ENCODE data around the gene CDH13. TPM values are rescaled to one million over a fixed set of nuclear protein-coding genes. Genes with fewer than 3 reads are reported as not detected.

The CDH13 gene
- polyA plus RNA-seq, 1 donor from 2014 or later: 3.2 TPM

DNA sequence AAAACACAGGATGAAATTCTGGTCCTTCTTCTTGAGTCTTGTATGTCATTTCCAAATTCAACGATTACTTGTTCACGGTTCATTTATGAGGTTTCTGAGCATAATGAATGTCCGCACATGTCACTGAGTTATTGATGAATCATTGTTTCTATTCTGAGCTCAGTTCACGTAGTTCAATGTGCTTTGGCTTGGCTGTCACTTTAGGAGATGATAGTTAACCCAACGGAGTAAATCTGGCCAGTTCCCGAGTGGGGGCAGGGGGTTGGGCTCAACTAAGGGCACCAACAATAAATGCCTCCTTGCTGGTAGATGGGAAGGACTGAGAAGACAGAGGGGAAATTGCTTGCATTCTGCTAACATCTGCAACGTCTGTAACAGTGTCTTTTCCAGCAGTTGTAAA, 941.6 kb downstream of the CDH13 start:
- Histone ChIP-seq H3K79me2 (replicated peaks; ENCODE audit: insufficient read depth, low read length) (no peaks in the 10 kb centered on the region), H3K27me3 (ENCODE audit: insufficient read depth, low read depth, low read length) (no peaks in the 10 kb centered on the region), H3K9me2 (ENCODE audit: insufficient read depth, low read length) (no peaks in the 10 kb centered on the region), H2AFZ (ENCODE audit: low read depth, low read length) (no peak overlapping the region), H3K4me2 (ENCODE audit: low read length) (no peak overlapping the region), H3K4me3 (ENCODE audit: low read length) (no peak overlapping the region), H3K27ac (ENCODE audit: low read length) (no peak overlapping the region), H4K20me1 (ENCODE audit: insufficient read depth) (no peaks in the 10 kb centered on the region), H3F3A (ENCODE audit: insufficient read depth, low read length, poor library complexity, severe bottlenecking) (no peaks in the 10 kb centered on the region), H3K9ac (ENCODE audit: low read length) (no peak overlapping the region), H3K9me3 (ENCODE audit: low read length) (no peaks in the 10 kb centered on the region), H3K36me3 (ENCODE audit: insufficient read depth, low read length) (no peaks in the 10 kb centered on the region)
- TF ChIP-seq, protein P1, sequence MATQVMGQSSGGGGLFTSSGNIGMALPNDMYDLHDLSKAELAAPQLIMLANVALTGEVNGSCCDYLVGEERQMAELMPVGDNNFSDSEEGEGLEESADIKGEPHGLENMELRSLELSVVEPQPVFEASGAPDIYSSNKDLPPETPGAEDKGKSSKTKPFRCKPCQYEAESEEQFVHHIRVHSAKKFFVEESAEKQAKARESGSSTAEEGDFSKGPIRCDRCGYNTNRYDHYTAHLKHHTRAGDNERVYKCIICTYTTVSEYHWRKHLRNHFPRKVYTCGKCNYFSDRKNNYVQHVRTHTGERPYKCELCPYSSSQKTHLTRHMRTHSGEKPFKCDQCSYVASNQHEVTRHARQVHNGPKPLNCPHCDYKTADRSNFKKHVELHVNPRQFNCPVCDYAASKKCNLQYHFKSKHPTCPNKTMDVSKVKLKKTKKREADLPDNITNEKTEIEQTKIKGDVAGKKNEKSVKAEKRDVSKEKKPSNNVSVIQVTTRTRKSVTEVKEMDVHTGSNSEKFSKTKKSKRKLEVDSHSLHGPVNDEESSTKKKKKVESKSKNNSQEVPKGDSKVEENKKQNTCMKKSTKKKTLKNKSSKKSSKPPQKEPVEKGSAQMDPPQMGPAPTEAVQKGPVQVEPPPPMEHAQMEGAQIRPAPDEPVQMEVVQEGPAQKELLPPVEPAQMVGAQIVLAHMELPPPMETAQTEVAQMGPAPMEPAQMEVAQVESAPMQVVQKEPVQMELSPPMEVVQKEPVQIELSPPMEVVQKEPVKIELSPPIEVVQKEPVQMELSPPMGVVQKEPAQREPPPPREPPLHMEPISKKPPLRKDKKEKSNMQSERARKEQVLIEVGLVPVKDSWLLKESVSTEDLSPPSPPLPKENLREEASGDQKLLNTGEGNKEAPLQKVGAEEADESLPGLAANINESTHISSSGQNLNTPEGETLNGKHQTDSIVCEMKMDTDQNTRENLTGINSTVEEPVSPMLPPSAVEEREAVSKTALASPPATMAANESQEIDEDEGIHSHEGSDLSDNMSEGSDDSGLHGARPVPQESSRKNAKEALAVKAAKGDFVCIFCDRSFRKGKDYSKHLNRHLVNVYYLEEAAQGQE (IDR thresholded peaks at IDR 0.05; ENCODE audit: borderline replicate concordance): no peak
- TF ChIP-seq EP300 (conservative IDR thresholded peaks at IDR 0.05; ENCODE audit: poor library complexity, severe bottlenecking): no peak
- no peak for TF ChIP-seq CTCF (IDR thresholded peaks at IDR 0.05; ENCODE audit: poor library complexity, severe bottlenecking)
- no peak for TF ChIP-seq MXI1 (conservative IDR thresholded peaks at IDR 0.05; ENCODE audit: poor library complexity, severe bottlenecking)
- no peak for TF ChIP-seq TAF1 (IDR thresholded peaks at IDR 0.05; ENCODE audit: low read depth)
- no peak for TF ChIP-seq SMC3 (conservative IDR thresholded peaks at IDR 0.05; ENCODE audit: poor library complexity)
- no peak for TF ChIP-seq POLR2AphosphoS5 (IDR thresholded peaks at IDR 0.05)
- TF ChIP-seq EZH2 (IDR thresholded peaks at IDR 0.05; ENCODE audit: borderline replicate concordance, insufficient read depth, low read length, poor library complexity, severe bottlenecking): no peak
- TF ChIP-seq RAD21 (conservative IDR thresholded peaks at IDR 0.05): no peak

DNA sequence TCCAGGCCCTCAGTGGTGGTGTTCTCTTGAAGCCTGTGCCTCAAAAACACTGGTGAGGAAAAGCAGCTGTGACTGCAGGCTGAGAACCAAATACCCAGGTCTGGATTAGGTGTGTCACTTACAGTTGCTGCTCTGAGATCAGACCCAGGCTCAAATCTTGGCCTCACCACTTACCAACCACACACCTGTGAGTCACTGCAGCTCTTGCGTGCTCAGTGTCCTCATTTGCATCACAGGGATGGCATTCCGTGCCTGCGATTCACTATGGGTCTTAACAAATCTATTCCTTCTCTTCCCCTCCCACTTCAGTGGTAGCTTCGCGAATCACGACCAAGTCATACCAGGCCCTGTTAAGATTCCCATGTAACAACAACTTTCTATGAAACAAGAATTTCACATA, 947.6 kb downstream of the CDH13 start:
- Histone ChIP-seq H3K36me3 (ENCODE audit: insufficient read depth, low read length) (no peaks in the 10 kb centered on the region), H4K20me1 (ENCODE audit: insufficient read depth) (no peaks in the 10 kb centered on the region), H3K9ac (ENCODE audit: low read length) (no peak overlapping the region), H3K27ac (ENCODE audit: low read length) (no peak overlapping the region), H3F3A (ENCODE audit: insufficient read depth, low read length, poor library complexity, severe bottlenecking) (no peaks in the 10 kb centered on the region), H2AFZ (ENCODE audit: low read depth, low read length) (no peak overlapping the region), H3K9me2 (ENCODE audit: insufficient read depth, low read length) (no peaks in the 10 kb centered on the region), H3K4me2 (ENCODE audit: low read length) (no peak overlapping the region), H3K27me3 (ENCODE audit: insufficient read depth, low read depth, low read length) (no peaks in the 10 kb centered on the region), H3K9me3 (ENCODE audit: low read length) (no peaks in the 10 kb centered on the region), H3K4me3 (ENCODE audit: low read length) (no peak overlapping the region), H3K79me2 (replicated peaks; ENCODE audit: insufficient read depth, low read length) (no peaks in the 10 kb centered on the region)
- TF ChIP-seq, protein P1 (IDR thresholded peaks at IDR 0.05; ENCODE audit: borderline replicate concordance): no peak

All from neural cell (in vitro differentiated cells).